ENCODE results near the gene TMEM203.

The TMEM203 gene

GRCh38 chr9:137212520-137212919 is 7.1 kb upstream of the TMEM203 start:
- no peaks in the 10 kb centered on the region for H3K4me1 ChIP-seq (ENCODE audit: low read length)
- H3F3A ChIP-seq (ENCODE audit: insufficient read depth, low read length): no peaks in the 10 kb centered on the region
- H3K9ac ChIP-seq (ENCODE audit: low read length): no peak overlapping the region
- no peak overlapping the region for H3K4me2 ChIP-seq (ENCODE audit: low read depth, low read length)
- no peaks in the 10 kb centered on the region for H3K9me2 ChIP-seq (replicated peaks; ENCODE audit: insufficient read depth, low read length)
- no peaks in the 10 kb centered on the region for H3K27me3 ChIP-seq (replicated peaks; ENCODE audit: insufficient read depth, low read length)
- H3K79me2 ChIP-seq (ENCODE audit: low read length): peaks cover 1% of the 10 kb centered on the region; the same call in 1 of the 2 replicates
- no peaks in the 10 kb centered on the region for H3K36me3 ChIP-seq (replicated peaks; ENCODE audit: insufficient read depth, low read length)
- no peaks in the 10 kb centered on the region for H3K9me3 ChIP-seq (replicated peaks; ENCODE audit: insufficient read depth, low read length)
- no peak for TF ChIP-seq CTCF (IDR thresholded peaks at IDR 0.05; ENCODE audit: low read length)
- no peak for TF ChIP-seq EZH2phosphoT487 (IDR thresholded peaks at IDR 0.05; ENCODE audit: low read length)
- no peak for TF ChIP-seq EZH2 (optimal IDR thresholded peaks at IDR 0.05; ENCODE audit: low read depth, low read length)
- no peak overlapping the region for H3K27ac ChIP-seq (ENCODE audit: low read length)
- no peak for DNase-seq
- H4K20me1 ChIP-seq (ENCODE audit: insufficient read depth, low read length): no peaks in the 10 kb centered on the region
- no peak overlapping the region for H2AFZ ChIP-seq (ENCODE audit: low read length)
- H3K4me3 ChIP-seq (ENCODE audit: low read length): no peak overlapping the region

GRCh38 chr9:137211532-137211931 is 6.1 kb upstream of the TMEM203 start:
- no peak overlapping the region for H3K4me3 ChIP-seq (ENCODE audit: low read length)
- no peaks in the 10 kb centered on the region for H3K9me2 ChIP-seq (replicated peaks; ENCODE audit: insufficient read depth, low read length)
- H2AFZ ChIP-seq (ENCODE audit: low read length): no peak overlapping the region
- H3K79me2 ChIP-seq (ENCODE audit: low read length): peaks cover 11% of the 10 kb centered on the region
- peaks cover 5% of the 10 kb centered on the region for H3K4me1 ChIP-seq (ENCODE audit: low read length)
- H4K20me1 ChIP-seq (ENCODE audit: insufficient read depth, low read length): no peaks in the 10 kb centered on the region
- TF ChIP-seq EZH2 (optimal IDR thresholded peaks at IDR 0.05; ENCODE audit: low read depth, low read length): no peak
- no peak for TF ChIP-seq EZH2phosphoT487 (IDR thresholded peaks at IDR 0.05; ENCODE audit: low read length)
- TF ChIP-seq CTCF (IDR thresholded peaks at IDR 0.05; ENCODE audit: low read length): no peak
- no peaks in the 10 kb centered on the region for H3K9me3 ChIP-seq (replicated peaks; ENCODE audit: insufficient read depth, low read length)
- H3K27me3 ChIP-seq (replicated peaks; ENCODE audit: insufficient read depth, low read length): no peaks in the 10 kb centered on the region
- H3K4me2 ChIP-seq (ENCODE audit: low read depth, low read length): no peak overlapping the region
- no peak overlapping the region for H3K9ac ChIP-seq (ENCODE audit: low read length)
- no peaks in the 10 kb centered on the region for H3K36me3 ChIP-seq (replicated peaks; ENCODE audit: insufficient read depth, low read length)
- H3F3A ChIP-seq (ENCODE audit: insufficient read depth, low read length): no peaks in the 10 kb centered on the region
- DNase-seq: no peak
- no peak overlapping the region for H3K27ac ChIP-seq (ENCODE audit: low read length)

- Histone ChIP-seq H3K27me3 (replicated peaks; ENCODE audit: insufficient read depth, low read length) (no peaks in the 10 kb centered on the region), H2AFZ (ENCODE audit: low read length) (no peak overlapping the region), H3K4me2 (ENCODE audit: low read depth, low read length) (peak overlapping the region; percentile 98), H3K27ac (ENCODE audit: low read length) (no peak overlapping the region), H3K36me3 (replicated peaks; ENCODE audit: insufficient read depth, low read length) (no peaks in the 10 kb centered on the region), H3K4me1 (ENCODE audit: low read length) (peaks cover 20% of the 10 kb centered on the region), H4K20me1 (ENCODE audit: insufficient read depth, low read length) (no peaks in the 10 kb centered on the region), H3K9me3 (replicated peaks; ENCODE audit: insufficient read depth, low read length) (no peaks in the 10 kb centered on the region), H3K9me2 (replicated peaks; ENCODE audit: insufficient read depth, low read length) (no peaks in the 10 kb centered on the region), H3K79me2 (ENCODE audit: low read length) (peaks cover 48% of the 10 kb centered on the region), H3F3A (ENCODE audit: insufficient read depth, low read length) (peaks cover 7% of the 10 kb centered on the region; the same call in 1 of the 2 replicates), H3K9ac (ENCODE audit: low read length) (peak overlapping the region; percentile 95), H3K4me3 (ENCODE audit: low read length) (peak overlapping the region; percentile 90)
- DNase-seq: no peak
- no peak for TF ChIP-seq EZH2 (optimal IDR thresholded peaks at IDR 0.05; ENCODE audit: low read depth, low read length)
- TF ChIP-seq EZH2phosphoT487 (IDR thresholded peaks at IDR 0.05; ENCODE audit: low read length): no peak
- no peak for TF ChIP-seq CTCF (IDR thresholded peaks at IDR 0.05; ENCODE audit: low read length)
Measured at GRCh38 chr9:137206602-137207001, 1.2 kb upstream of the TMEM203 start.
